Panc1 (cell line): ENCODE data around the gene PLCD3.

ENCODE experiments used
- POLR2AphosphoS5 ChIP-seq: IDR thresholded peaks from 2 replicates; pipeline ENCODE4 v1.6.1; 2012; ENCODE audit warnings: mild to moderate bottlenecking, low read depth, low read length, moderate library complexity
- SIN3A ChIP-seq: IDR thresholded peaks from 2 replicates; pipeline ENCODE4 v1.6.1; 2012; ENCODE audit warnings: low read depth, mild to moderate bottlenecking, low read length, moderate library complexity, borderline replicate concordance; ENCODE audit not compliant: insufficient read depth
- TF ChIP-seq, protein P1 (sequence below): fragments of 450-650 bp; IDR thresholded peaks from 2 replicates; pipeline ENCODE4 v1.5.1; 2017; ENCODE audit warnings: mild to moderate bottlenecking
- TF ChIP-seq, protein P2 (sequence below), 2 experiments: IDR thresholded peaks; 2 replicates each; pipeline ENCODE4 v1.6.1; 2011 to 2012; ENCODE audit warnings: low read depth in 2 of 2, control low read depth in 1 of 2, low read length in 1 of 2, mild to moderate bottlenecking in 1 of 2, moderate library complexity in 1 of 2; ENCODE audit not compliant: insufficient read depth in 1 of 2

DNA sequence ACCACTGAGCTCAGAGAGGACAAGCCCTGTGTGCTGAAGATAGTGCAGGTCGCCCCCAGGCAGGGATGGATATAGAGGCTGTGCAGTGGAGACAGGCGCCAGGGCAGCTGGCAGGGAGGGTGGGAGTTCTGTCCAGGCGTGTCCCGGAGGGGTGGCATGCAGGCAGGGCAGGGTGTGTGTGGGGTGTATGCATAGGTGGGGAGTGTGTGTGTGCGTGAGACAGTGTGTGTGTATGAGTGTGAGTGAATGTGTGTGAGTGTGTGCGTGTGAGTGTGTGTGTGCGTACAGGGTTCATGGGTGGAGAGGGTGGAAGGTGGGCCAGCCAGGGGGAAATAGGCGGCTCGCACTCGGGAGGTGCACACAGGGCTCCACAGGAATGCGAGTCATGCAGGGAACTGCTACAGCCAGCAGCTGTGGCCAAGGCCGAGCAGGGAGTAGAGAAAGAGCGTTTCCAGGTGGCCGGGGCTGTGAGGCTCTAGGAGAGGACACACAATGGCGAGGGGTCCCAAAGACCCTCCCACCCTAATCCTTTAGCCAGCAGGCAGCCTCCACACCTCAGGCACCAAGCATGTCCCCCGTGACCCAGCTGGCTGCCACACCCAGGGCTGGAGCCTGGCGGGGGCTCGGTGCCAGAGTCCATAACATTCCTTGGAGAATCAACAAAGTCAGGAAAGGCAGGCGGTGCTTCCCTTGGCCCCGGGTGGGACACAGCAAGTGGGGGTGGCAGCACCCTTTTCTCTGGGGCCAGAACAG, 4.6 kb downstream of the PLCD3 start:
- TF ChIP-seq, protein P1, sequence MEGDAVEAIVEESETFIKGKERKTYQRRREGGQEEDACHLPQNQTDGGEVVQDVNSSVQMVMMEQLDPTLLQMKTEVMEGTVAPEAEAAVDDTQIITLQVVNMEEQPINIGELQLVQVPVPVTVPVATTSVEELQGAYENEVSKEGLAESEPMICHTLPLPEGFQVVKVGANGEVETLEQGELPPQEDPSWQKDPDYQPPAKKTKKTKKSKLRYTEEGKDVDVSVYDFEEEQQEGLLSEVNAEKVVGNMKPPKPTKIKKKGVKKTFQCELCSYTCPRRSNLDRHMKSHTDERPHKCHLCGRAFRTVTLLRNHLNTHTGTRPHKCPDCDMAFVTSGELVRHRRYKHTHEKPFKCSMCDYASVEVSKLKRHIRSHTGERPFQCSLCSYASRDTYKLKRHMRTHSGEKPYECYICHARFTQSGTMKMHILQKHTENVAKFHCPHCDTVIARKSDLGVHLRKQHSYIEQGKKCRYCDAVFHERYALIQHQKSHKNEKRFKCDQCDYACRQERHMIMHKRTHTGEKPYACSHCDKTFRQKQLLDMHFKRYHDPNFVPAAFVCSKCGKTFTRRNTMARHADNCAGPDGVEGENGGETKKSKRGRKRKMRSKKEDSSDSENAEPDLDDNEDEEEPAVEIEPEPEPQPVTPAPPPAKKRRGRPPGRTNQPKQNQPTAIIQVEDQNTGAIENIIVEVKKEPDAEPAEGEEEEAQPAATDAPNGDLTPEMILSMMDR: no peak
- TF ChIP-seq POLR2AphosphoS5 (no peak; the same call in 1 of the 2 replicates), SIN3A (no peak)
- TF ChIP-seq, protein P2, sequence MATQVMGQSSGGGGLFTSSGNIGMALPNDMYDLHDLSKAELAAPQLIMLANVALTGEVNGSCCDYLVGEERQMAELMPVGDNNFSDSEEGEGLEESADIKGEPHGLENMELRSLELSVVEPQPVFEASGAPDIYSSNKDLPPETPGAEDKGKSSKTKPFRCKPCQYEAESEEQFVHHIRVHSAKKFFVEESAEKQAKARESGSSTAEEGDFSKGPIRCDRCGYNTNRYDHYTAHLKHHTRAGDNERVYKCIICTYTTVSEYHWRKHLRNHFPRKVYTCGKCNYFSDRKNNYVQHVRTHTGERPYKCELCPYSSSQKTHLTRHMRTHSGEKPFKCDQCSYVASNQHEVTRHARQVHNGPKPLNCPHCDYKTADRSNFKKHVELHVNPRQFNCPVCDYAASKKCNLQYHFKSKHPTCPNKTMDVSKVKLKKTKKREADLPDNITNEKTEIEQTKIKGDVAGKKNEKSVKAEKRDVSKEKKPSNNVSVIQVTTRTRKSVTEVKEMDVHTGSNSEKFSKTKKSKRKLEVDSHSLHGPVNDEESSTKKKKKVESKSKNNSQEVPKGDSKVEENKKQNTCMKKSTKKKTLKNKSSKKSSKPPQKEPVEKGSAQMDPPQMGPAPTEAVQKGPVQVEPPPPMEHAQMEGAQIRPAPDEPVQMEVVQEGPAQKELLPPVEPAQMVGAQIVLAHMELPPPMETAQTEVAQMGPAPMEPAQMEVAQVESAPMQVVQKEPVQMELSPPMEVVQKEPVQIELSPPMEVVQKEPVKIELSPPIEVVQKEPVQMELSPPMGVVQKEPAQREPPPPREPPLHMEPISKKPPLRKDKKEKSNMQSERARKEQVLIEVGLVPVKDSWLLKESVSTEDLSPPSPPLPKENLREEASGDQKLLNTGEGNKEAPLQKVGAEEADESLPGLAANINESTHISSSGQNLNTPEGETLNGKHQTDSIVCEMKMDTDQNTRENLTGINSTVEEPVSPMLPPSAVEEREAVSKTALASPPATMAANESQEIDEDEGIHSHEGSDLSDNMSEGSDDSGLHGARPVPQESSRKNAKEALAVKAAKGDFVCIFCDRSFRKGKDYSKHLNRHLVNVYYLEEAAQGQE (IDR thresholded peaks at IDR 0.05; ENCODE audit: insufficient read depth in 1 of 2, low read depth in 2 of 2, low read length in 1 of 2): no peak
